Activated gamma-delta T cell treated with Interleukin-2 at 50 U/mL for 16 hours (primary cell): ENCODE measurements around the gene RPS6KA1.
"Not testable (repeated sequence)": the region's sequence is repeated elsewhere in the genome, so short reads cannot be mapped to it uniquely, and the experiment has no call there.

Experiments
- DNase-seq: peaks from one replicate; pipeline ENCODE4 v3.0.0-alpha.2; 2020

Gene RPS6KA1

DNA sequence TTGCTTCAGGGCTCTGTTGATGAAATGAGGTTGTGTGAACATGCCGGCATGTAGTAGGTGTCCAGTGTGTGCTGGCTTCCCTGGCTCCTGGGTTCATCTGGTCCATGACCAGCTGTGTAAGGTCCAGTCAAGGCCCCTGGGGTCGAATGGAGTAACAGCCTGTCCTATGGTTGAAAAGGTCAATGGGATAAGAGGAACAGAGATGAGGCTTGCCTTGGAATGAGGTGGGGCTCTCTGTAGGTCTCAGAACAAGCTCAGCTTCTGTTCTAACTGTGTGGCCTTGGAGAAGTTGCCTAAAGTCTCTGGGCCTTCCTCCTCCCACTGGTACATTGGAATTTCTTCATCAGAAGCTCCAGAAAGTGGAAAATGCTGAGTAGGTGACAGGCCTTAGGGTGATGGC is 26.6 kb downstream of the RPS6KA1 start:
- DNase-seq = no peak

DNA sequence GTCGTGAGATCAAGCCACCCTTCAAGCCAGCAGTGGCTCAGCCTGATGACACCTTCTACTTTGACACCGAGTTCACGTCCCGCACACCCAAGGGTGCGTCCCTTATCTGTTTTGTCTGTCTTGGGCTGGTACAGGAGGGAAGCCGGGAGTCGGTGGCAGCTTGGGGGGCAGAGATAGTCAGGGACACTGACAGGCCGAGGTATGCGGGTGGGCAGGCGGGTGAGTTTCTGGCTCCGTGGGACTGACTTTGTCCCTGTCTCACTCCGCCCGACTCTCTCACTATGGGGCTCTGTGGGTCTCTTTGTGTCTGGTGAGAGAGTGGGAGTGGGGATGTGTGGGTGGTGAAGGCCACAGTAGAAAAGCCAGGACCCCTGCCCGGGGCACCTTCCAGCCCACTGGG is 27.4 kb downstream of the RPS6KA1 start:
- DNase-seq = no peak

DNA sequence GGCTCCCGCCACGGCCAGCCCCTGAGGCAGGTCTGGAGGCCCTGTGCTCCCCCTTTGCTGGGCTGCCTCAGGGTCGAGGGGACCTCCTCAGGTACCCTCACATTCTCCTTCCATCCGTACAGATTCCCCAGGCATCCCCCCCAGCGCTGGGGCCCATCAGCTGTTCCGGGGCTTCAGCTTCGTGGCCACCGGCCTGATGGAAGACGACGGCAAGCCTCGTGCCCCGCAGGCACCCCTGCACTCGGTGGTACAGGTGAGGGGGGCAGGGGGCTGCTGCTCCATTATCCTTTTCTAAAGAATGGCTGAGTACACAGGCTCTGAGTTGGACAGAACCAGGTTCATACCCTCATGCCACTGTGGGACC is 29.1 kb downstream of the RPS6KA1 start:
- no peak for DNase-seq

DNA sequence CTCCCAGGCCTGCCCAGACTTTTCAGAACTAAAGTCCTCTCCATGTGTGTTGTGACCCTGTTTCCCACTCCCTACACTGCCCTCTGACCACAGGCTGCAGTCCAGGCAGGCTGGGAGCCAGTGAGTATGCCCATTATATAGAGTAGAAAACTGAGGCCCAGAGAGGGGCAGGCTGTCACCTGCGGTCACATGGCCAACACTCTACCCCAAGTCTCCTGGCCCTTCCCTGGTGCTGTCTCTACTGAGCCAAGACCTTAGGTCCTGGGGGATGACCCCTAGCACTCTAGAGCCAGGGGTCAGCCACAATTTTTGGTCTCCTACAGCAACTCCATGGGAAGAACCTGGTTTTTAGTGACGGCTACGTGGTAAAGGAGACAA is 30.8 kb downstream of the RPS6KA1 start:
- DNase-seq = no peak

DNA sequence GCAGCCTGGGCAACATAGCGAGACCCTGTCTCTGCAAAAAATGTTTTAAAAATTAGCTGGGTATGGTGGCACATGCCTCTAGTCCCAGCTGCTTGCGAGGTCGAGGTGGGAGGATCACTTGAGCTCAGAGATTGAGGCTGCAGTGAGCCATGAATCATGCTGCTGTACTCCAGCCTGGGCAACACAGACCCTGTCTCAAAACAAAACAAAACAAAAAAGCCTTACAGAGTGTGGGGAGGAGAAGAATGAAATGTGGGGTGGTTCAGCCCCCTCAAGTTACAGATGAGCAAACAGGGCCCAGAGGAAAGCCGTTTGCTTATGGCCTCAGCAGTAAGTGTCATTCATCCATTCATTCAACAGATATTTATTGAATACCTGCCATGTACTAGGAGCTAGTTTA is 40.7 kb downstream of the RPS6KA1 start:
- DNase-seq = no peak

DNA sequence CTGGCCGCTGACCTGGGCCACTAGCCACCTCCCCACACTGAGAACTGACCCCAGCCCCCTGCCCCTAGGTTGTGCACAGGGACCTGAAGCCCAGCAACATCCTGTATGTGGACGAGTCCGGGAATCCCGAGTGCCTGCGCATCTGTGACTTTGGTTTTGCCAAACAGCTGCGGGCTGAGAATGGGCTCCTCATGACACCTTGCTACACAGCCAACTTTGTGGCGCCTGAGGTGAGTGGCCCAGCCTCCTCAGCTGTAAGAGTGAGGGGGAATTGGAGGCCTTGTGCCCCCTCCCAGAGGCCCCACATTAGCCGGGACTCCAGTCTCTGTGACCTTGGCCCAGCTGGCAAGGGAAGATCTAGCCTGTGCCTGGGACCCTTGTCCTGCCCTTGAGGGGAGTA is 41.8 kb downstream of the RPS6KA1 start:
- DNase-seq = no peak

DNA sequence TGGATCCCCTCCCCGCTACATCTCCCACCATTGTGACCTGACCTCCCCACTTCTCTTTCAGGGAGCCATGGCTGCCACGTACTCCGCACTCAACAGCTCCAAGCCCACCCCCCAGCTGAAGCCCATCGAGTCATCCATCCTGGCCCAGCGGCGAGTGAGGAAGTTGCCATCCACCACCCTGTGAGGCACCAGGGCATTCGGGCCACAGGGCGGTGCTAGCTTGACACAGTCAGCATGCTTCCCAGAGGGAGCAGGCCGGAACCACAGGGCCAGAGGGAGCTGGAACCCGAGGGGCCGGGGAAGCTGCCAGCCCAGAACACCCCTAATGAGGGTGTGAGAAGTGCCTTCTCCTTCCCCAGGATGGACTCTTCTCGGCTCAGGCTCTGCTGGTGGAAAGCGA is 44.5 kb downstream of the RPS6KA1 start:
- DNase-seq = no peak

DNA sequence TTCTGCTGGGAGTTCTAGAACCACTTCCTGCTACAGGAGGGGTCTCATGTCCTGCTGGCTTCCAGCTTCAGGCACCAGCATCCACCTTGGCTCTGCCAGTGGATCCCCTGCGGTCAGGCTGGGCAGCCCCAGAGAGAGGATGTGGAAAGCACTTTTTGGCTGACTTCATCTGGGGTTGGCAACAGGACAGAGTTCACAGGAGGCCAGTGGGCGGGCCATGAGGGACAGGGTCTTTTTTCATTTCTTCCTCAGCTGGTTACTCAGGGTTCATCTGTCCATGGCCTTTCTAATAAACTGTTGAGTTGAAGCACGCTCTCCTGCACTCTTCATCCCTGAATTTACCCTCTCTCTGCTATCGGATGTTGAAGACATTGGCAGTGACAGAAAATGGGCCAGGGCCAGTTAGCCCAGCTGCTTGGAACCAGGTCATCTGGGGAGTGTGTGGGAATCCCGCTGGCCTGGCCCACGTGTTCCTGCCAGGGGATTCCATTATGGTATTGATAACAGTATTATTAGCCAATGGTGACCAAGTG is 45.2 kb downstream of the RPS6KA1 start:
- DNase-seq = no peak

DNA sequence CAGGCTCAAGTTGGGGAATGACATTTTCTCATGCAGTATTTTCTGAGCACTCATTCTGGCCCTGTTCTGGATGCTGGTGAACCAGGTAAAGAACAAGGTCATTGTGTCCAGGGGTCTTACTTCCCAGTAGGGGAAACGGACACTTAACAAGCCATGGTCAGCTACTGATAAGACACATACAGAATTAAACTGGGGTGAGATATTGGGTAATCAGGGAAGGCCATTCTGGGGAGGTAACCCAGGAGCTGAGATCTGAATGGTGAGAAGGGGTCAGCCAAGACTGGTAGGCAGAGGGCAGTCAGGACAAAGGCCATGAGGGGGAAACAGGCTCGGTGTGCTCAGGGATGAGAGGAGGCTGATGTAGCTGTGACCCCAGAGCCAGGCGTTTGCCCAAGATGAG is 45.8 kb downstream of the RPS6KA1 start:
- no peak for DNase-seq

DNA sequence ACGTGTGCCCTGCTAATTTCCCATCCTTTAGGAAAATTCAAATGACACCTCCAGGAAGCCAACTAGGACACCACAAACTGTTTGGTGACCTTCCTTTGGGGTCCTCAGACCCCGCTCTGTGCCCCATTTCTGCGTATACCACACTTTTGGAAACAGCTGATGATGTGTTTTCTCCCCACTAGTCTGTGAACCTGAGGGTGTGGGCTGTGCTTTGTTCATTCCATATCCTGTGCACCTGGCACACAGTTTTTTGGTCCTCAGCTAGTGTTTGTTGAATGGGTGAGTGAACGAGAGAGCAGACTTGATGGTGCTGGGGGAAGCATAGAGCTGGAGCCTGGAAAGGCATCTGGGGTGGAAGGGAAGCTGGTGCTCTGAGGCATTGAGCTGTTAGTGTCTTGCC is 48.6 kb downstream of the RPS6KA1 start:
- DNase-seq = no peak

DNA sequence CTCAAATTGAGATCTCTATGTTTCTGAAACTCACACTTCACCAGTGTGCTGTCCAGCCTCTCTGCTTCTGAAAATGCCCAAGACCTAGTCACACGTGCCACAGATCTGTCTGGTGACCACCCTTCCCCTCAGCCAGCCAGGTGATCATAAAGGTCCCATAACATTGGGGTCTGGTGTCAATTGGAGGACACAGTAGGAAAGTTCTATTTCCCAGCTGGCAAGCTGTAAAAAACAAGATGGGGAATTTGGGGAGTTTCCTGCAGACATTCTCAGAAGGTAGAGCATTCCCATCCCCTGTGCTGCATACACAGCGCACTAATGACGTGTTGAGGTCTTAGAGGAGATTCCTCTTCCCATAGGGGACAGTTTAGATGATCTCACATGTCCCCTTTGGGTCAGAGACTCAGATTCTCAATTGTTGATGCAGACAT is 50.1 kb downstream of the RPS6KA1 start:
- DNase-seq = no peak

DNA sequence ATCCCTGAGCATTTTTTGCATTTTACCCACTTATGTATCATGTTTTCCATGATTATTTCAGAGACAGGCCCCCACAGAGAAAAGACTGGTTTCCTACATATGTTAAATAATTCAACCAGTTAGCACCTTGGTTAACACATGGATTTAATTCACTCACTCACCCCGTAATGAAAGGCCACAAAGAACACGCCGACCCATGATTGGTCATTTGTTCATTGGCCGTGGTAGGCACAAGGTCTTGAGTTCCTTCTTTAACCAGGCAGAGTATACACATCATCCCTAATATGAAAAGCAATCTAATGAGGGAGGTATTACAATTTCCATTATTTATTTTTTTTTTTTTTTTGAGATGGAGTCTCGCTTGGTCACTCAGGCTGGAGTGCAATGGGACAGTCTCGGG is 50.6 kb downstream of the RPS6KA1 start:
- DNase-seq = no peak

DNA sequence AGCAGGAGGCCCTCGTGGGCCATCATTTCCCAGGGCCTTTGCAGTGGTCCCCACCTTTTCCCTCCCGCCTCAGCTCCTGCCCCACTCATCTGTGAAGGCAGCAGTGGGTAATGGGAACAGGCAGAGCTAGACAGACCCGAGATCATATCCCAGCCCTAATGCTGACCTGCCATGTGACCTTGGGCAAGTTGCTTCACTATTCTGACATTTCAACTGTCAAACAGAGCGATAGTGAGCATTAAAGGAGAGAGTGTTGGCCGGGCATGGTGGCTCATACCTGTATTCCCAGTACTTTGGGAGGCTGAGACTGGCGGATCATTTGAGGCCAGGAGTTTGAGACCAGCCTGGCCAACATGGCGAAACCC is 51.7 kb downstream of the RPS6KA1 start:
- DNase-seq = no peak

DNA sequence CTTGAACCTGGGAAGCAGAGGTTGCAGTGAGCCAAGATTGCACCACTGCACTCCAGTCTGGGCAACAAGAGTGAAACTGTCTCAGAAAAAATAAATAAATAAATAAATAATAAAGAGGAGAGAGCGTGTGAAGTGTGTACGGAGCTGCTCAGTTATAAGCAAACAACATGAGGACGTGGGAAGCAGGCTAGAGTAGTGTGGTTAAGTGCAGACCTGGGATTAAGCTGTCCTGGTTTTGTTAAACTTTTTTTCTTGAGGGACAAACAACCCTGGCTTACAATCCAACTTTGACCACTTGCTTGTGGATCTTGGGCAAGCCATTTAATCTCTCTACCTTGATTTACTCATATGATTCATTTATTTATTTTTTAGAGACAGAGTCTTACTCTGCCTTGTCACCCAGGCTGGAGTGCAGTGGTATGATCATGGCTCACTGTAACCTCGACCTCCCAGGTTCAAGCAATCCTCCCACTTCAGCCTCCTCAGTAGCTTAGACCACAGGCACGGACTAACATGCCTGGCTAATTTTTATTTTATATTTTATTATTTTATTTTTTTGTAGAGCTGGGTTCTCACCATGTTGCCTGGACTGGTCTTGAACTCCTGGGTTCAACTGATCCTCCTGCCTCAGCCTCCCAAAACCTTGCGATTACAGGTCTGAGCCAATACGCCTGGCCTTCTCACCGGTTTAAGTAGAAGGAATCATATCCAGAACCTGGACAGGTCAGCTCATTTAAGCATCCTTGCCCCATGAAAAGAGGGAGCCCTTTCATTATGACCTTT is 52.7 kb downstream of the RPS6KA1 start:
- no peak for DNase-seq

DNA sequence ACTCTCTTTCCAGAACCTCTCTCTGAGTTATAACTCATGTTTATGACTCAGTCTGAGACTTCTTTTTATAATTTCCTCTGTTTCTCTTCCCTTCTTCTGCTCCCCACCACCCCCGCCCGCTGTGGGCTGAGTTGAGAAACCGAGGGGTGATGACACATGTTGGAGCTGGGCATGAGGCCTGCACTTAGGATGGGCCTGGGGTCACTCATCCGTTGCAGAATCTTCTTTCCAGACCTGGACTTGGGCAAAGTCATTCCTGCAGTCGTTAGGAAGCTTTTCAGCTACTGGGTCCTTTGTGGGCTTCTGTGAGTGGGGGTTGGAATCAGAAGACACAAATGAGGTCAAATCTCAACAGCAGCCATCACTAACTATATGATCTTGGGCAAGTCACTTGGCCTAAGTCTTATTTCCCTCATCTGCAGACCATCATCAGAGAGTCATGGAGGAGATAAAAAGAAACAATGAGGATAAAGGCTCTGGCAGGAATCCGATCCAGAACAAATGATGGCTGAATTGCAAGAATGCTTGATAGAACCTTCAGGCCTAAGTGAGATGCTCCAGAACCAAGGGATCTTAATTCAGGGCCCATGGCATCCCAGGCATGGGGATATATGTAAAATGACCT is 53.4 kb downstream of the RPS6KA1 start:
- no peak for DNase-seq

DNA sequence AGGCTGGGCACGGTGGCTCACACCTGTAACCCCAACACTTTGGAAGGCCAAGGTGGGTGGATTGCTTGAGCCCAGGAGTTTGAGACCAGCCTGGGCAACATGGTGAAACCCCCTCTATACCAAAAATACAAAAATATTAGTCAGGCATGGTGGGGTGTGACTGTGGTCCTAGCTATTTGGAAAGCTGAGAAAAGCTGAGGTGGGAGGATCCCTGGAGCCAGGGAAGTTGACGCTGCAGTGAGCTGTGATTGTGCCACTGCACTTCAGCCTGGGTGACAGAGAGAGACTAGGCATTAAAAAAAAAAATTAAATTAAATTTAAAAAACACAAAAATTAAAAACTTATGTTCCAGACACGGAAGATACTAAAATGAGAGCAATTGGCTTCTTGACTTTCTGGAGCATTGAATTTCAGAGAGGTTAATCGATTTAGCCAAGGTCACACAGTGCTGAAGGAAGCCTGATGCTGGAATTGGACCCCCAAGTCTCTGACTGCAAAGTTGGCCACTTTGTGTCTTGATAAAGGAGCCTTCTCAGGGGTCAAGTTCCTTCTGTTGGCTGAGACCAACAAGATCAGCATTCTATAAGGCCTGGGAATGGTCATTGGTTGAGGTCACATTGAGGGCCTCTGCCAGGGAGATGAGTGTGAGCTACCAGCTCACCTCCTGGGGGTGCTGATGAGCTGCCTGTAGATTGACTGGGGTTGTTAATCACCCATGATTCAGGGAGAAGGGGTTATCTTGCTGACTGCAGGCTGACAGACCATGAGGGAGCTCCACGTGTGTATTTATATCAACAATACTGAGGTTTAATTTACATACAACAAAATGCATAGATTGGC is 54.3 kb downstream of the RPS6KA1 start:
- no peak for DNase-seq

DNA sequence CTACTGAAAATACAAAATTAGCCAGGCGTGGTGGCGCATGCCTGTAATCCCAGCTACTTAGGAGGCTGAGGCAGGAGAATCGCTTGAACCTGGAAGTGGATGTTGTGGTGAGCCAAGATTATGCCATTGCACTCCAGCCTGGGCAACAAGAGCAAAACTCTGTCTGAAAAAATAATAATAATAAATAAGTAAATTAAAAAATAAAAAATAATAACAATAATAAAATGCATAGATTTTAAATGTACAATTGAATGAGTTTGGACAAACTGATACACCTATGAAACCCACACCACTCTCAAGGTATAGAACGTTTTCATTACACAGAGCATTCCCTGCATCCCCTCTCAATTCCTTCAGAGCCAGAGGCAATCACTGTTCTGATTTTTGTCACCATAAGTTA is 55.0 kb downstream of the RPS6KA1 start:
- not testable (repeated sequence) for DNase-seq

DNA sequence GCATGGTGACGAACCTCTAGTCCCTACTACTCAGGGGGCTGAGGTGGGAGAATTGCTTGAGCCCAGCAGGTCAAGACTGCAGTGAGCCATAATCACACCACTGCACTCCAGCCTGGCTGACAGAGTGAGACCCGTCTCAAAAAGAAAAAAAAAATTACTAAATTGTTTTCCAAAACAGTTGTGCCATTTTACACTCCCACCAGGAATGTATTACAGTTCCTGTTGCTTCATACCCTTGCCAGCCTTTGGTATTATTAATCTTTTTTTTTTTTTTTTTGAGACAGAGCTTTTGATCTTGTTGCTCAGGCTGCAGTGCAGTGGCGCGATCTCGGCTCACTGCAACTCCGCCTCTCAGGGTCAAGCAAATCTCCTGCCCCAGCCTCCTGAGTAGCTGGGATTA is 55.9 kb downstream of the RPS6KA1 start:
- no peak for DNase-seq

DNA sequence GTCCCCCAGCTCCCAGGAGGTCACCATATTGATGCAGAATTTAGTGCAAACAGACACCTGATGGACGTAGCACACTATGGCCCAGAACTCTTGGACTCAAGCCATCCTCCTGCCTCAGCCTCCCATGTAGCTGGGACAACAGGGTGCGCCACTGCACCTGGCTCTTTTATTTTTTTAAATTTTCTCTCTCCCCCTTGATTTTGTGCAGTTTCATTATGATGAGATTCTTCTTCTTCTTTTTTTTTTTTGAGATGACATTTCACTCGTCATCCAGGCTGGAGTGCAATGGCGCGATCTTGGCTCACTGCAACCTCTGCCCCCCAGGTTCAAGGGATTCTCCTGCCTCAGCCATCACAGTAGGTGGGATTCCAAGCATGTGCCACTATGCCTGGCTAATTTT is 63.8 kb downstream of the RPS6KA1 start:
- DNase-seq = no peak

DNA sequence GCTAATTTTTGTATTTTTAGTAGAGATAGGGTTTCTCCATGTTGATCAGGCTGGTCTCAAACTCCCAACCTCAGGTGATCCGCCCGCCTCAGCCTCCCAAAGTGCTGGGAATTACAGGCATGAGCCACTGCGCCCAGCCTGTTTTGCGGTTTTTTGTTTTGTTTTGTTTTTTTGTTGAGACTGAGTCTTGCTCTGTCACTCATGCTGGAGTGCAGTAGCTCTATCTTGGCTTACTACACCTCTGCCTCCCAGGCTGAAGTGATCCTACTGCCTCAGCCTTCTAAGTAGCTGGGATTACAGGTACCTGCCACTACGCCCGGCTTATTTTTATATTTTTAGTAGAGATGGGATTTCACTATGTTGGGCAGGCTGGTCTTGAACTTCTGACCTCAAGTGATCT is 65.0 kb downstream of the RPS6KA1 start:
- DNase-seq = not testable (repeated sequence)

DNA sequence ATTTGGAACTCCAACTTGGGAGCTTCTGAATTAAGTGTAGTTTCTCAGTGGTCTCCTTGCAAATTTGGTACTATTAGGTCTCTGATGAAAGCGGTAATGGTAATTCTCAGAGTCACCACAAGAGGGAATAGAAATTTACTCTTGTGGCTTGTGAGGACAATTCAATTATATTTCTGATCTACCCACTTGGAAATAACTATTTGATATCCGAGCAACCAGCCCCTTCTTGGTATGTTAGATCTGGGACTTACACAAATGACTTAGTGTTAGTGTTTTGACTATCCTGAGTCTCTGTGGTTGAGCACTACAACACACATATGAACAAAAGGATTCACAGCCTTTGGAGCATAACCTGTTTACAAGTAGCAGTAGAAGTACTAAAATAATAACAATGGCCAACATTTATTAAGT is 68.1 kb downstream of the RPS6KA1 start:
- no peak for DNase-seq

DNA sequence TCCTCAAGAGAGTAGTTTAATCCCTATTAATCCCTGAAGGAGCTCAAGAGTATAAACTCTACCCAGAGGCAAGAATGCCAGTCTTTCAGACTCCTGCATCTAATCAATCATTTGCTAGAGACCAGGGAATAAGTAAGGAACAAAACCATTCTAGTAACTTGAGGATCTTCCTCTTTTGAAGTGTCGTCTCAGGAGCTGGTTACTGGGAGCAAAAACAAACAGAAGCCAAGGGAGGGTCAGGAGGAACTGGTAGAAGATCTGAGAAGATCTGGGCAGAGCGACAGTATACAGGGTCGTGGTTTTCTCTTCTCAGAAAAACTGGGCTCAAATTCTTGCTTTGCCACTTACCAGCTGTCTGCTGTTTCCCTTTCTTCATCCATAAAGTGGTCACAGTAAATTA is 69.3 kb downstream of the RPS6KA1 start:
- no peak for DNase-seq

DNA sequence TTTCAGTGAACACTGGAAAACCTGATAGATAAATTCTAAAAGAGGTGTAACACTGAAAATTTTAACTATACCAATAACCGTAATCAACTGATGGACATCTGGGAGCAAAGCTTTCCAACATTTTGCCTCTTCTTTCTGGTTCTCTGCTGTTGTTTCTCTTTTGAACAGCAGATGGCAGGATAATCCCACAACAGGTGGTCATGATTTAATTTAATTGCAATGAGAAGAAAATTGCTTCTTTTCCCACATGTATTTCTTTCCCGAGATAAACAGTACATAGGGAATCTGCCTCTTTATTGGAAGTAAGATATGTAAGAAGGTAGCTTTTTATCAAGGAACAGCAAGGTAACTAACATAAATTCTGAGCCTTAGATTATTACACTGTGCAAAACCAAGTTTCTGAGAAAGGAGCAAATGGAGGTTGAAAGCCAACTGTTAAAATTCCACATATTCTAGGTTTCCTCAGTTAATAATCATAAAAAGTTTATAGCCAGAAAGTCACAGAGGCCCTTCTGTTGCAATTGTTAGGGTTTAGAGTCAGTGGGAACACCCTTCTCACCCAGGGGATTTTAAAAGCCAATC is 72.9 kb downstream of the RPS6KA1 start:
- peak; percentile 45 for DNase-seq

DNA sequence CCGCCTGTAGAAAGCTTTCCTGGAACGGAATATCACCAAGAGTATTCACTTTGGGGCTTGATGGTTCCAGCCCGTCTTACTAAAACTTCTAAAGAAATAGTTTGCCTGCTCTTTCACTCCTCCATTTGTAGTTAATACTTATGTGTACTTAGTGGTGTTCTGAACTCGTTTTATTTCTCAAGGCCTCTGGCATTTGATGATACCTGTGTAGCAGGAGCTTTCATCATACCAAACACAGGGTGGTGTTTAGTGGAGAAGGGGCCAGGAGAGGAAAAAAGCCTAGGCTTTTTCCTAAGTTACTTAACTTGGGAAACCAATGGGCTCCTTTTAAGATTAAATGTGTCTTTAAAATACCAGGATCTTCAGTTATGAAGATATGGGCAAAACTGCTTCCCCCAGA is 74.3 kb downstream of the RPS6KA1 start:
- DNase-seq = no peak
